ENCODE measurements around the gene CHST15.

CHST15 gene, protein sequence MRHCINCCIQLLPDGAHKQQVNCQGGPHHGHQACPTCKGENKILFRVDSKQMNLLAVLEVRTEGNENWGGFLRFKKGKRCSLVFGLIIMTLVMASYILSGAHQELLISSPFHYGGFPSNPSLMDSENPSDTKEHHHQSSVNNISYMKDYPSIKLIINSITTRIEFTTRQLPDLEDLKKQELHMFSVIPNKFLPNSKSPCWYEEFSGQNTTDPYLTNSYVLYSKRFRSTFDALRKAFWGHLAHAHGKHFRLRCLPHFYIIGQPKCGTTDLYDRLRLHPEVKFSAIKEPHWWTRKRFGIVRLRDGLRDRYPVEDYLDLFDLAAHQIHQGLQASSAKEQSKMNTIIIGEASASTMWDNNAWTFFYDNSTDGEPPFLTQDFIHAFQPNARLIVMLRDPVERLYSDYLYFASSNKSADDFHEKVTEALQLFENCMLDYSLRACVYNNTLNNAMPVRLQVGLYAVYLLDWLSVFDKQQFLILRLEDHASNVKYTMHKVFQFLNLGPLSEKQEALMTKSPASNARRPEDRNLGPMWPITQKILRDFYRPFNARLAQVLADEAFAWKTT

DNA sequence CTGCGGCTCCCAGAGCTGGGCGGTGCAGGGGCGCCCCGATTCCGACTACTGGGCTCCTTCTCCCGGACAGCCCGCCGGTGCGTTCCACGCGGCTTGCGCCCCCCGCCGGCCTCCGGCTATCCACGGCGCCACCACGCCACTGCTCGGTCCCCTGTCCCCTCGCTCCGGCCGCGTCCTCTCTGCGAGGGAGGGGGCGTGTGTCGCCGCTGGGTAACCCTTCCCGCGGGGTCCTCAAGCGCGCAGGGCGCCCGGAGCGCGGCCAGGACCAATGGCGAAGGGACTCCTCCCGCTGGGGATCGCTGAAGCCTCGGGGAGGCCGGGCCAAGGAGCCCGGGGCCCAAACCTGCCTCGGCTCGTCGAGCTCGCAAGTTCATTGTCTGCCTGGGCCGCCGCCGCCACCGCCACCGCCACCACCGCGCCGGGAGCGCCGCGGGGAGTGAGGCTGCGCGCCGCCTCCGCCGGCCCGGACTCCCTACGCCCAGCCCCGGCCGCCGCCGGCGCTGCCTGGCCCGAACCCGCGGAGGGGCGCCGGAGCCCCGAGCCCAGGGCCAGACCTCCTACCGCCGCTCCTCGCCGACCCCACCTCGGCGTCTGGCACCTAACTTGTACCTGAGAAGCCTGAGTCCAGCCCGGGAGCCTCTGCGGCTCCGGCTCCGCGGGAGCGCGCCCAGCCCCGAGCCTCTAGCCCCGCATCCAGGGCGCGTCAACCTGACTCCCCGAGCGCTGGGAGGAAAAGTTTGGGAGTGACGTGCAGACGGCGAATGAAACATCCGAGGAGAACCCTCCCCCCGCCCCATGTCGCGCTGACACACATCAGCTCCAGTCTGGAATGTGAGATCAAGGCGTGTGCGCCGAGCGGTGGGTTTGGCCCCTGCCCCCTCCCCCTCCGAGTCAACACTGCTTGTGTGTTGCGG, at the start of gene CHST15:
CHST15 (minus strand) TSS at position 739 of the 914 bp plus-strand sequence. CDS start 47,386 bp downstream, outside the sequence.
- DNase-seq (ENCODE audit: low read depth, low spot score) = no peak

DNA sequence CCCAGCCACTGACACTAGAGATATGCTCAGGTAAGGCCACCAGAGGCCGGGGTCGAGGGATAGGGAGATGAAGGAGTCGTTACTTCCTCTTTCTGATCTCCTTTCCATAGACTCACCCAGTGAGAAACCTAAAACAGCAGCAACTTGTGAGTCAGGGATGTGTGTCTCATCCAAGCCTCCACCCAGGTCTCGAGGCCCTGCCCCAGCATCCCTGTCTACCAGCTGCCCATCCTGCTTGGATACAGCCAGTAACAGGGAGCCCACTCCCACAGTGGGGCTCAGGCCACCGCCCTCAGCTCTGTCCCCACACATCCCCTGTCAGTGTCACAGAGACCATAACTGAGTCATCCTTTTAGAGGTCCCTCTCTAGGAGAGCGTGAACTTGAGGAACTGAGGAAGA, 49.6 kb upstream of the CHST15 start:
- DNase-seq (ENCODE audit: low read depth, low spot score) = no peak

DNA sequence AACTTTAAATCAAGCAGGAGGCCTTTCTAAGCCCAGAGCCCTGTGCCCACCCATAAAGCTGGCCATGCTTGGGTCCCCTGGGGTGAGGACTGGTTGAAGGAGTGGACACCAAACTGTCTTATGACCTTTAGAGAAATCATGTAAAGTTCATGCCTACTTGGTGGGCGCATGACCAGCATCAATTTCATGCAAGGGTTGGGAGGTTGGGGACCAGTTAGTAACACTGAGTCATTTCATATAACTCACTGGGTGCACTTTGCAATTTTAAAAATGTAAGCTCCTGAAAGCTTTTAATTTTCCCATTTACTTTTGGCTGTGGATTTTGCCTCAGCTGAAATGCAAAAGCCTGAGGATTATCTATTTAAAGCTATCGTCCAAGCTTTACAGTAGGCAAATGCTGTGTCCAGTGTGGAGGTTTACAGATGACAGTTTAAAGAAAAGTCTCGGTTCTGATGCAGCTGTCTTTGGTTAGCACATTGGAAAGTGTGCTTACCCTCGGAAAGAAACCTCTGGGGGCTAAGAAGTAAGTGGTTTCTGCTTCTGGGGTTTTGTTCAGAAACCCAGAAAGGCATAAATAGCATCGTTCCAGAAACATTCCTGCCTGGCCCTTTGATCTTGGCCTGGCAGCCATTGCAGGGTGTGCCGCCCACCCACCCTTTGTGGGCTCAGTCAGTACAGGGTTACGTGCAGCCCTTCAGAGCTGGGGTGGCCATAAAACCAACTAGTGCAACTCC, 48.8 kb upstream of the CHST15 start:
- no peak for DNase-seq (ENCODE audit: low read depth, low spot score)

DNA sequence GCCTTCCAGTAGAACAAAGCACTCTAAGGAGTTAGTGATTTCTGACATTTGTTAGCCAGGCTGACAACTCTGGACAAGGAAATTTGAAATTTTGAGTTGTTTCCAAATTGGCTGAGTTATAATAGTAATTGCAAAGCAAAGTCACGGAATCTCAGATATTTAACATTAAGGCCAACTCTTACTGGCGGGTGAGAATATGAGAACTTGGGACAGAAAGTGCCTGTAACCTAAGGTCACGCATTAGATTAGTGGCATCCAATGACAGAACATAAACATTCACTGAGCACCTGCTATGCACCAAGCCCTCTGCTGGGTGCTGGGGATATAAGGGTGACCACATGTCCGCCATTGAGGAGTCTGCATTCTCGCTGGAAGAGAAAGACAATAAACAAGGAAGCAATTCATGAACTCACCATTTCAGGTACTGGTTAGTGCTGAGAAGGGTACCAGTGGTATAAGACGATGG, 45.5 kb upstream of the CHST15 start:
- DNase-seq (ENCODE audit: low read depth, low spot score) = no peak

DNA sequence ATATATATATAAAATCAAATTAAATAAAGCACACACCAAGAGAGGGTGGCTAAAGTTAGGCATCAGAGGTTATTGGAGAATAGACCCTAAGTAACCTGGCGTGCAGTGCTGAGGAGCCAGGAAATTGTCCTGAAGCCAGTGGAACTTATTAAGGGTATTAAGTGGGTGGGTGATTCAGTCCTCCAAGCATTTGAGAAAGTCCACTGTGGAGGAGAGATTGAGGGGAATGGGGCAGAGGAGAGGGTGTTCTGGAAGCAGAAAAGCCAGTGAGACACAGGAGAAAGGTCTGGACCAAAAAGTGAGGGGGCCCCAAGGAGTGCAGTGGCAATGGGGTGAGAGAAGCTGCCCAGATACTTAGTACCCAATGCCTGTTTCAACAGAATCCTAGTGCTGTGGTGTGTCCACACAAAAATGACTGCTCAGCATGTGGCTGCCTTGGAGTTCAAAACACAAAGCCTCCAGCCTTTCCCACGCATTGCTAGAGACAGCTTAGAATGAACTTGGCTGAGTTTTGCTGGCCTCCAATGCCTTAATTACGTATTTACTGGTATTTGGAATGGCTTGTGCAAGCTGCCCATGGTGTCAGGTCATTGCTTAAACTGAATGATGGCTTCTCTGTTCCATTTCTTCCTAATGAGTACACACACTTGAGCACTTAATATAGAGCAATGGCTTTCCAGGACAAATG, 44.9 kb upstream of the CHST15 start:
- DNase-seq (ENCODE audit: low read depth, low spot score) = no peak

DNA sequence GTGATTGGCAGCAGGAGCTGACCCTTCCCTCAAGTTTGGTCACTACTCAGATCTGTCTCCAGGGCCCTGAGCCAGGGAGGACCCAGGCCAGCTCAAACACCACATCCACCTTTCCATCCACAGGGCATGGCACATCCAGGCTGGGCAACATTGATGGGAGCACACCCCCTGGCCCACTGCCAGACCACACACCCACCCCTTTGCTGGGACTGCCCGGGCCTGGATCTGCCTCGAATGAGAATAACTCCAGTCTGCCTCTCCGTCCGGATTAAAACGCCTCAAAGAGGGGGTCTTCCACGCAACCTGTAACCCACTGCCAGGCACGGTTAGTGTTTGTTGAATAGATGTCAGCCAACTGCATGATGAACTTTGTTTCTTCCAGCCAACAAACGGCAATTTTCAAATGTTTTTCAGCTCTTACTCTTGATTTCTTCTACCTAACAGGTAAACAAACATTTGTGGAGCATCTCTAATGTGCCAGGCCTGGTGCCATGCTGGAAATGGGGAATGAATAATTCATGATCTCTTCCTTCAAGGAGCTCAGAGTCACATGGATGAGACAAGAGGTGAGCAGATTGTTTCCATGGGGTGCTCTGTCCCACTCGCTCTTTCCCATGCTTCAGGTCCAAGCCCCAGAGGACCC, 41.0 kb upstream of the CHST15 start:
- DNase-seq (ENCODE audit: low read depth, low spot score) = no peak

DNA sequence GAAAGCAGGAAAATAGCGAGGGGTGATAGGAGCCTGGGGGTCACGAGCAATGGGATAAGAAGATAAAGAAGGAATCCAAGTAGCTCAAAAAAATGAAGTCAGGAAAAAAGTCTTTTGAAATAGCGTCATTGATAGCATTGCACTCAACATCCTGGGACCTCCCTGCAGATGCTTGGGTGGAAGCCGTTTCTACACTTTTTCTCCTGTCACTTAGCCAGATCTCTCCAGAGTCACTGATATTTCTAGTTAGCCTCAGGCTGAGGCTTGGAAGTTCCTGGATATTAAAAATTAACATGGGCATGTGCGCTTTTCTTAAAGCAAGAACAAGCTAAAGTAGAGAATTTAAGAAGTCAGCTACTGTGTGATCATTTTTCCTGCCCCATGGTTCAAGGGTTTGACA, 39.5 kb upstream of the CHST15 start:
- DNase-seq (ENCODE audit: low read depth, low spot score) = no peak

DNA sequence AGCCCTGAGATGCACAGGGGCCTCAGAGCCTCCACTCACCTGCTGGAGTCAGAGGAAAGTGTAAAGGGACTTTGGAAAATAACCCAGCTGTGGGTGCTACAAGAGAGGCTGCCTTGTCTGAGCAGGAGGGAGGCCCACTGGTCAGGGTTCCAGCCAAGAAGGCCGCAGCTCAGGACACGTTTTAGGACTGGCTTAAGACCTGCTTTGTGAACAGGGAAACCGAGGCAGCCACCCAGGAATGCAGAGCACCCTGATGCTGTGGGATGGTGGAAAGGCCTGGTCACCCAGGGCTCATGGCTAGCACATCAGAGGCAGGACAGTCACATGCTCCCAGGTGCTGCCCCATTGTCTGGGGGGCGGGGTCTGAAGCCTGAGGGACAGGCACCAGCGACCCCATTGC, 38.9 kb upstream of the CHST15 start:
- DNase-seq (ENCODE audit: low read depth, low spot score) = no peak

DNA sequence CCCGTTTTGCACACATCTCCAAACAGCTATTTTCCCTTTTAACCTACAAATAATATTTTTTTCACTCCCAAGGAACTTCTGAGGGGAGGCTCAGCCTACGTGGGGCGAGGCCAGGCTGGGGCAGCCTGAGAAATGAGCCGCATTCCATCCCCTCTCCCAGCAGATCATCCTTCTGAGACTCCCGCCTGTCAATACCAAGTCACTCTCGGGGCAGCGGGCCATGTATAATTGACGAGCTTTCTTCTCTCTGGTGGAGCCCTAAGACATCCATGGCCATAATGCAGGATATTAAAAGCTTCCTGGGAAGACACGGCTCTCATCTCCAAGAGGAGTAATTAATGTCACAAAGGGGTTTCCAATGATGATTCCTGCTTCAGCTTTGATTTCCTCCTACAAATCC, 37.8 kb upstream of the CHST15 start:
- DNase-seq (ENCODE audit: low read depth, low spot score) = no peak

DNA sequence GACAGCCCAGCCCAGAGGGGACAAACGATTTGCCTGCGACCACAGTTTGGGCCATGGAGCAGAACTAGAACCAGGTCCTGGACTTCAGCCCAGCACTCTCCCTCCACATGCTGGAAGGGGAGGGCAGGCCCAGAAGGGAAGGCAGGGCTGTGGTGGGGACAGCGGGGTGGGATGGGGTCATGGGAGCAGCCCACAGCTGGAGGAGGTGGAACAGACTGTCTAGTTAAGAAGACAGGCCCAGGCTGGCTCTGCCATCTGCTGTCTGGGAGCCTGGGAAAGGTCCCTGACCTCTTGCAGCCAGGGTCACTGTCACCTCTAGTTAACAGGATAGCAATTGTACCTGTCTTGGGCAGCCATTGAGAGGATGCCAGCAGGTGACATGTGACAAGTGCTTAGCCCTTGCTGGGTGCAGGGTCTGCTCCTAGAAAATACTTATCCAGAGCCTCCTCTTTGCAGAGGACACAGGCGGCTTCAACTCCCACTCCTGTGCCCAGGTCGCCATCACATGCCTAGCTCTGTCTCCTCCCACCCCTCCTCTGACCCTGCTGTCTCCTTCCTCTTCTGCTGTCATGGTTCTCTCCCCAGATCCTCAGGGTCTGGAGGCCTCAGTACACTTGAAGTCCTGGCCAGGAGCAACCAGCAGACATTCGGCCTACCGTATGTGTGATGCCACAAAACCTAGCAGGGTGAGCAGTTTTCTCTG, 37.0 kb upstream of the CHST15 start:
- no peak for DNase-seq (ENCODE audit: low read depth, low spot score)

DNA sequence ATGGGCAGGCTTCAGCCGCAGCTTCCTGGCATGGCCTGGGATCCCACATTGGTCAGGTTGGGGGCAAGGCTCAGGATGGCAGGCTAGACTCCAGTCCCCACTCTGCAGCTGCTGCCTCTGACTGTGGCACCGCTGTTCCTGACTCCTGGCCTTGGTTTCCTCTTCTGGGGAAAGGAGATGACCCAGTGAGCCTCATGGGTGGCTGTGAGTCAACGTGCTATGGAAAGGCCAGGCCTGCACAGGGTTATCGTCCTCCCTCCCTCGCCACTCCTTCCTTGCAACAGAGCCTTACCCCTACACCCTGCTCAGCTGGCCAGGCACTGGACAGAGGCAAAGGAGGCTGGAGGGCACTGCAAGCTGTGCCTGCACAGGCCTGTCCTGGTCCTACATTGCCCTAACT, 36.1 kb upstream of the CHST15 start:
- DNase-seq (ENCODE audit: low read depth, low spot score) = no peak

DNA sequence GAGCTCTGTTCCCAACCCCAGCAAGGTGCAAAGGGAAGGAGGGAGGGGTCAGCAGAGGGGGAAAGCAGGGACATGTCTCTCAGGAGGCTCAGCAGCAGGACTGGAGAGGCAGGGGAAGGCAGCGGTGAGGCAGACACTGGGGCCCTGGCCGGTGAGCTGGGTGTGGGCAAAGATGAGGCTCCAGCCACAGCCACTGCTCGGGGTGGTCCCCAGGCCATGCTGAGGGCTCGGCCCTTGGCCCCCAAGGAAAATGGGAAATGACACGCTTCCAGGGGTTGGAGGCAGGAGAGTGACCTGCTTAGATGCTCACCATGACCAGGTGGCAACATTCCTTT, 35.4 kb upstream of the CHST15 start:
- DNase-seq (ENCODE audit: low read depth, low spot score) = no peak

DNA sequence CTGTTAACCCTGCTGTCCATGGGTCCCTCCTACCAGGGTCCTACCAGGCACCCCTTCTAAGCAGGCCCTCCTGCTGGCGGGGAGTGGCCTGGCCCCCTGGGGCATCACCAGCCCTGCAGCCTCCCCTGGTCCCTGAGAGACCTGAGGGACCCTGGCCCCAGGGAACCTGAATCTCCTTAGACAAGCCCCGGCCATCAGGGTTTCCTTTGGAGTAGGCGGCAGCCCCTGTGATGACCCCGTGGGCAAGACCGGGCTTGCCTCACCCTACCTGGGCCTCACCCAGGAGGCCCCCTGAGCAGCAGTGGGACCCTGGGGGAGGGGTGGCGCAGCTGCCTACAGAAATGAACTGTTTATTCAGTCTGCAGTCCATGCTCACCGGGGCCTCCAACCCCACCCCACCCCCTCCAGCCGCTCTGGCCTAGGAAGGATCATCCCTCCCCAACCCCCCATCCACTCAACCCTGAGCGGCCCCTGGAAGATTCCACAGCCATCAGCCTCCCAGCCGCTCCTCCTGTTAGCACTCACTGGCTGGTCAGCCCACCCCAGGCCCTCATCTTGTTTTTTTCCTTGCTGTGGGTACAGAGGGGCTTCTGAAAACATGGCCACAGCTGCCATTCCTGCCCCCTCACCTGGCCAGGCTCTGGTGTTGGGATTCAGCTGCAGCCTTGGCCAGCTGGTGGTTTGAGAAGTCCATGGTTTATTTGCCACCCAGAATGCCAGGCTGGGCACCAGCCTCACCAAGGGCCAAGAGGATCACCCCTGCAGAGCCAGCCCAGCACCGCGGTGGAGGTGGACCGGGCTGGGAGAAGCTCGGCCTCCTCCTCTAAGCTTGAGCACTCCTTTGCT, 34.8 kb upstream of the CHST15 start:
- DNase-seq (ENCODE audit: low read depth, low spot score) = no peak

DNA sequence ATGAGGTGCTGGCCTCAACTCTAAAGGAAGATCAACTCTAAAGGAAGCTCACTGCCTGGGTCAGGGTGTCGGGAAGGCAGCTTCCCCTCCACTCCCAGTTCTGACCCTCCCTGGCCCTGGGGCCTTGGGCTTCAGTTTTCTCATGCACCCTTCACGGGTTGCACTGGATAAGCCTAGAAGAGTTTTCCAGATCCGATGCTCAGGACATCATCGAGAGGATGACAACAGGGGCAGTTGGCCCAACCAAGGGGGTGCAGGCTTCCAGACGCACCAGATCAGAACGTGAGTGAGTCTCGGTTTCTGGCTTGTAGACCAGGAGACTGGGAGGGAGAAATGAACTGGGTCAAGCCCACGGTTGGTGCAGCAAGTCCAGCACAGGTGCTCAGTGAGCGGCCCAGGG, 34.2 kb upstream of the CHST15 start:
- DNase-seq (ENCODE audit: low read depth, low spot score) = no peak

DNA sequence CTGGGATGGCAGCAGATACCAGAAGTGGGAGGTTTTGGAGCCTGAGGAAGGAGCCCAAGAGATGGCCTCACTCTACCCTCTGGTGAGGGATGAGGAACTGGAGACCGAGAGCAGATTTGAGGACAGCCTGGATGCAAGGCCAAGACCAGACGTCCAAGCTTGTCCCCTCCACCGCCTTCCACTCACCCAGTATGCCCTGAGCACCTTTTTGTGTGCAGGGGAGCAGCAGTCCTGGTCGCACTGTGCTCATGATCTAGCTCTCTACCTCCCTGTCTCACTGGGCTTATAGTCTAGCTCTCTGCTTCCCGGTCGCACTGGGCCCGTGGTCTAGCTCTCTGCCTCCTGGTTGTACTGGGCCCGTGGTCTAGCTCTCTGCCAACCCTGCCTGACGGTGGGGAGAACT, 33.6 kb upstream of the CHST15 start:
- DNase-seq (ENCODE audit: low read depth, low spot score) = no peak

DNA sequence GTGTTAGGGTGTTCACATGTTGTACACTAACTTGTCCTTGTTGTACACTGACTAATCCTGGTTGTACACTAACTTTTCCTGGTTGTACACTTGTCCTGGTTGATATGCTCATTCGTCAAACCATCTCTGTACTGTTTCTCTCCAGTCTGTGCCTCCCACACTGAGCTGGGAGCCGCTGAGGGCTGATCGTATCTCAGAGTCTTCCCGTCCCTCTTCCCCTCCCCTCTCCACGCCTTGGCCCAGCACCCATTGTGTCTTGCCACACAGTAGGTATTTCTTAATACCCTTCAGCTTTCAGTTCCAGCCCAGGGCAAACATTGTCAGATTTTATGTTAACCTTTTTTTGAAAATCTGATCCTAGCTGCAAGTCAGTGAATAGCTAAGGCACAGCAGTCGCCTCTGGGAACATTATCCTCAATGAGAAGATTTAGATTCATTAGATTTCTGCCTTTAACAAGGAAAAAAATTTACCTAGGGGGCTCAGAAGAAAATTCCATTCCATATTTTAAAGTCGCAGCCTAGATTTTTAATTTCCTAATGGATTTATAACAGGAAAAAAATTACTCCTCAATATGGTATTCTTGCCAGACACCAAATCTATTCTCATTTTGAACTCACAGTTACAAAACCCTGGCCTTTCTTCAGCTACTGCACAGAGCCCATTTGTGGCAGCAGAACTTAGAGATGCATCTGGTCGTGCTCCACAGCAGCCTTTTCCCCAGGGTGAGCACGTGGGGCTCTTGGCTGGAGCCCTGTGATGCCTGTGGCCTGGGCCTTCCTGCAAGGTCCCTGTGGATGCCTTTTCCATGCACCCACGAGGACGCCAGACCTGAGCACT, 33.0 kb upstream of the CHST15 start:
- DNase-seq (ENCODE audit: low read depth, low spot score) = no peak

DNA sequence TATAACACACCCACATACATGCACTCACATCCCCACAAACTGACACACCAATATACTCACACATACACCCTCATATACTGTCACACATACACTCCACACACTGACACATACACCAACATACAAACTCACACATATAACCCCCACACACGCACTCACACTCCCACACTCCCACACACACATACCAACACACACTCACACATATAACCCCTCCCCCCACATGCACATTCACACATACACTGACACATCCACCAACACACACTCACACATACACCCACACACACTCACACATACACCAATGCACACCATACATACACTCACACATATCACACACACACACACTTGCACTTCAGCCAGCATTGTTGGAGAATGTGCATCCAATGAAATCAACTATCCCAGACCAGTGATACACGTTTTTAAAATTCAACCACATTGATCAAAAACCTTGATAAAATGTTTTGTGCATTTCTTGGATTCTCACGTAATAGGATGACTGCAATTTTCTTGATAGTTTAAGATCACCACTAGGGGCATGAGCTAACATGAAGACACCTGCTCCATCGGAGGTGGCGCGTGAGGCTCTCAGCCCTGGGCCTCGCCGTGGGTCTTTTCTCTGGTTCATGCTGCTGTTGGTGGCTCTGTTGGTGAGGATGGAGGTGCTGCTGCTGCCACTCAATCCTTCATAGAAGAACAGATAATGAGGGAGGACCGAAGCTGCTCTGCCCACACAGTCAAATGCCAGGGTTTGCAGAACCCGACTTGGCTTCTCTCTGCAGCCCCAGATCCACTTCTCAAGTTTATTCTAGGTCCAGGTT, 32.1 kb upstream of the CHST15 start:
- no peak for DNase-seq (ENCODE audit: low read depth, low spot score)
